ENCODE results near the gene IRAK2.

DNA sequence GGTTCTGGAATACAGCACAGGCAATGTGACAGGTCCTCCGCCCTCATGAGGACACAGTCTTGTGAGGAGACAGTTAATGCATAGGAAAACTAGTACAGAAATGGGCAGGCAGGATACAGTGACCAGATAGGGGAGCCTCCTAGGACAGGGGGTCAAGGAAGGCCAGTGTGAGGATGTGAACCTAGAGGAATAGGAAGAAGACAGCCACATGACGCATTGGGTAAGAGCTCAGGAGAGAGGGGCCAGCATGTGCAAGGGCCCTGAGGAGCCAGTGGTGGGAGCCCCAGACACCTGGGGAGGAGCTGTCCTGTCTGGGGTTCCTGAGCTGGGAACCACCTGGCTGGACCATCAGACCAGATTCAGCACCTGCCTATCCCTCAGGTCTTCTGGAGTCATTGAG is 15.6 kb downstream of the IRAK2 start:
- TF ChIP-seq, protein P1, sequence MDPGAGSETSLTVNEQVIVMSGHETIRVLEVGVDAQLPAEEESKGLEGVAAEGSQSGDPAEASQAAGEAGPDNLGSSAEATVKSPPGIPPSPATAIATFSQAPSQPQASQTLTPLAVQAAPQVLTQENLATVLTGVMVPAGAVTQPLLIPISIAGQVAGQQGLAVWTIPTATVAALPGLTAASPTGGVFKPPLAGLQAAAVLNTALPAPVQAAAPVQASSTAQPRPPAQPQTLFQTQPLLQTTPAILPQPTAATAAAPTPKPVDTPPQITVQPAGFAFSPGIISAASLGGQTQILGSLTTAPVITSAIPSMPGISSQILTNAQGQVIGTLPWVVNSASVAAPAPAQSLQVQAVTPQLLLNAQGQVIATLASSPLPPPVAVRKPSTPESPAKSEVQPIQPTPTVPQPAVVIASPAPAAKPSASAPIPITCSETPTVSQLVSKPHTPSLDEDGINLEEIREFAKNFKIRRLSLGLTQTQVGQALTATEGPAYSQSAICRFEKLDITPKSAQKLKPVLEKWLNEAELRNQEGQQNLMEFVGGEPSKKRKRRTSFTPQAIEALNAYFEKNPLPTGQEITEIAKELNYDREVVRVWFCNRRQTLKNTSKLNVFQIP (CRISPR knock-in tag; IDR thresholded peaks at IDR 0.05; ENCODE audit: borderline replicate concordance, low read depth): no peak
- no peak for TF ChIP-seq BACH2 (CRISPR knock-in tag; IDR thresholded peaks at IDR 0.05; ENCODE audit: borderline replicate concordance)
- no peak for TF ChIP-seq ZNF70 (CRISPR knock-in tag; IDR thresholded peaks at IDR 0.05)
- TF ChIP-seq, protein P2, sequence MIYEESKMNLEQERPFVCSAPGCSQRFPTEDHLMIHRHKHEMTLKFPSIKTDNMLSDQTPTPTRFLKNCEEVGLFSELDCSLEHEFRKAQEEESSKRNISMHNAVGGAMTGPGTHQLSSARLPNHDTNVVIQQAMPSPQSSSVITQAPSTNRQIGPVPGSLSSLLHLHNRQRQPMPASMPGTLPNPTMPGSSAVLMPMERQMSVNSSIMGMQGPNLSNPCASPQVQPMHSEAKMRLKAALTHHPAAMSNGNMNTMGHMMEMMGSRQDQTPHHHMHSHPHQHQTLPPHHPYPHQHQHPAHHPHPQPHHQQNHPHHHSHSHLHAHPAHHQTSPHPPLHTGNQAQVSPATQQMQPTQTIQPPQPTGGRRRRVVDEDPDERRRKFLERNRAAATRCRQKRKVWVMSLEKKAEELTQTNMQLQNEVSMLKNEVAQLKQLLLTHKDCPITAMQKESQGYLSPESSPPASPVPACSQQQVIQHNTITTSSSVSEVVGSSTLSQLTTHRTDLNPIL (CRISPR knock-in tag; IDR thresholded peaks at IDR 0.05; ENCODE audit: low read depth): no peak
- TF ChIP-seq SNAI2 (CRISPR knock-in tag; IDR thresholded peaks at IDR 0.05): no peak
- TF ChIP-seq, protein P3, sequence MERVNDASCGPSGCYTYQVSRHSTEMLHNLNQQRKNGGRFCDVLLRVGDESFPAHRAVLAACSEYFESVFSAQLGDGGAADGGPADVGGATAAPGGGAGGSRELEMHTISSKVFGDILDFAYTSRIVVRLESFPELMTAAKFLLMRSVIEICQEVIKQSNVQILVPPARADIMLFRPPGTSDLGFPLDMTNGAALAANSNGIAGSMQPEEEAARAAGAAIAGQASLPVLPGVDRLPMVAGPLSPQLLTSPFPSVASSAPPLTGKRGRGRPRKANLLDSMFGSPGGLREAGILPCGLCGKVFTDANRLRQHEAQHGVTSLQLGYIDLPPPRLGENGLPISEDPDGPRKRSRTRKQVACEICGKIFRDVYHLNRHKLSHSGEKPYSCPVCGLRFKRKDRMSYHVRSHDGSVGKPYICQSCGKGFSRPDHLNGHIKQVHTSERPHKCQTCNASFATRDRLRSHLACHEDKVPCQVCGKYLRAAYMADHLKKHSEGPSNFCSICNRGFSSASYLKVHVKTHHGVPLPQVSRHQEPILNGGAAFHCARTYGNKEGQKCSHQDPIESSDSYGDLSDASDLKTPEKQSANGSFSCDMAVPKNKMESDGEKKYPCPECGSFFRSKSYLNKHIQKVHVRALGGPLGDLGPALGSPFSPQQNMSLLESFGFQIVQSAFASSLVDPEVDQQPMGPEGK (CRISPR knock-in tag; IDR thresholded peaks at IDR 0.05; ENCODE audit: borderline replicate concordance): no peak
- TF ChIP-seq ISL1 (CRISPR knock-in tag; IDR thresholded peaks at IDR 0.05): no peak
- TF ChIP-seq ZC3H10 (CRISPR knock-in tag; IDR thresholded peaks at IDR 0.05): no peak
- TF ChIP-seq ZFP3 (CRISPR knock-in tag; IDR thresholded peaks at IDR 0.05): no peak
- no peak for TF ChIP-seq OSR1 (CRISPR knock-in tag; IDR thresholded peaks at IDR 0.05)
- TF ChIP-seq PPARA (CRISPR knock-in tag; IDR thresholded peaks at IDR 0.05; ENCODE audit: borderline replicate concordance): no peak
- TF ChIP-seq, protein P4, sequence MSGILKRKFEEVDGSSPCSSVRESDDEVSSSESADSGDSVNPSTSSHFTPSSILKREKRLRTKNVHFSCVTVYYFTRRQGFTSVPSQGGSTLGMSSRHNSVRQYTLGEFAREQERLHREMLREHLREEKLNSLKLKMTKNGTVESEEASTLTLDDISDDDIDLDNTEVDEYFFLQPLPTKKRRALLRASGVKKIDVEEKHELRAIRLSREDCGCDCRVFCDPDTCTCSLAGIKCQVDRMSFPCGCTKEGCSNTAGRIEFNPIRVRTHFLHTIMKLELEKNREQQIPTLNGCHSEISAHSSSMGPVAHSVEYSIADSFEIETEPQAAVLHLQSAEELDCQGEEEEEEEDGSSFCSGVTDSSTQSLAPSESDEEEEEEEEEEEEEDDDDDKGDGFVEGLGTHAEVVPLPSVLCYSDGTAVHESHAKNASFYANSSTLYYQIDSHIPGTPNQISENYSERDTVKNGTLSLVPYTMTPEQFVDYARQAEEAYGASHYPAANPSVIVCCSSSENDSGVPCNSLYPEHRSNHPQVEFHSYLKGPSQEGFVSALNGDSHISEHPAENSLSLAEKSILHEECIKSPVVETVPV (CRISPR knock-in tag; IDR thresholded peaks at IDR 0.05): no peak

Data from SK-N-SH treated with all-trans-retinoic acid at 6 μM for 48 hours (cell line).